Astrocyte (in vitro differentiated cells and primary cell): Measurements from ENCODE around the gene TRPM4. TPM values are rescaled to one million over a fixed set of nuclear protein-coding genes. Genes with fewer than 3 reads are reported as not detected.

ENCODE experiments used
- DNase-seq: peaks from one replicate; pipeline ENCODE4 v3.0.0-alpha.2; 2010; ENCODE audit warnings: low read depth
- FAIRE-seq: peaks from 2 replicates; lab custom pipeline; 2011; peaks lifted over from hg19 to GRCh38; lab: Jason Lieb, UNC
- H2AFZ ChIP-seq: 2 replicates; pipeline ENCODE4 v1.6.0; 2012; ENCODE audit warnings: low read depth, low read length, inconsistent platforms
- H3K27ac ChIP-seq: 2 replicates; pipeline ENCODE4 v1.5.1; 2011; ENCODE audit warnings: low read depth, low read length, inconsistent platforms
- H3K27me3 ChIP-seq: 2 replicates; pipeline ENCODE4 v1.6.0; 2011; ENCODE audit warnings: low read length, inconsistent platforms; ENCODE audit not compliant: insufficient read depth
- H3K36me3 ChIP-seq: 2 replicates; pipeline ENCODE4 v1.5.1; 2011; ENCODE audit warnings: low read length, inconsistent platforms; ENCODE audit not compliant: insufficient read depth
- H3K4me1 ChIP-seq: 2 replicates; pipeline ENCODE4 v1.5.1; 2011; ENCODE audit warnings: low read length, inconsistent platforms; ENCODE audit not compliant: insufficient read depth
- H3K4me2 ChIP-seq: 2 replicates; pipeline ENCODE4 v1.6.0; 2012; ENCODE audit warnings: low read length, inconsistent platforms
- H3K4me3 ChIP-seq: 2 replicates; pipeline ENCODE4 v1.5.1; 2011; ENCODE audit warnings: low read depth, mild to moderate bottlenecking, low read length, inconsistent platforms; ENCODE audit not compliant: insufficient read depth
- H3K79me2 ChIP-seq: 2 replicates; pipeline ENCODE4 v1.6.0; 2012; ENCODE audit warnings: mild to moderate bottlenecking, low read length, inconsistent platforms; ENCODE audit not compliant: insufficient read depth
- H3K9ac ChIP-seq: 2 replicates; pipeline ENCODE4 v1.6.0; 2012; ENCODE audit warnings: mild to moderate bottlenecking, low read length, inconsistent platforms
- H3K9me3 ChIP-seq: 2 replicates; pipeline ENCODE4 v1.5.1; 2012; ENCODE audit warnings: low read depth, mild to moderate bottlenecking, low read length, inconsistent platforms; ENCODE audit not compliant: insufficient read depth
- H4K20me1 ChIP-seq: 2 replicates; pipeline ENCODE4 v1.6.0; 2012; ENCODE audit warnings: low read length, inconsistent platforms; ENCODE audit not compliant: insufficient read depth
- H3K27ac Mint-ChIP-seq: one replicate; pipeline ENCODE4 v1.8.0; 2021; ENCODE audit warnings: mild to moderate bottlenecking, mixed read lengths; ENCODE audit not compliant: unreplicated experiment
- H3K27me3 Mint-ChIP-seq: one replicate; pipeline ENCODE4 v1.8.0; 2021; ENCODE audit warnings: low read depth, mixed read lengths; ENCODE audit not compliant: unreplicated experiment
- H3K36me3 Mint-ChIP-seq: one replicate; pipeline ENCODE4 v1.8.0; 2021; ENCODE audit warnings: low read depth, mixed read lengths; ENCODE audit not compliant: unreplicated experiment
- H3K4me1 Mint-ChIP-seq: one replicate; pipeline ENCODE4 v1.8.0; 2021; ENCODE audit warnings: low read depth, mixed read lengths; ENCODE audit not compliant: unreplicated experiment
- H3K4me3 Mint-ChIP-seq: one replicate; pipeline ENCODE4 v1.8.0; 2021; ENCODE audit warnings: mild to moderate bottlenecking, moderate library complexity, mixed read lengths; ENCODE audit not compliant: unreplicated experiment
- H3K9me3 Mint-ChIP-seq: one replicate; pipeline ENCODE4 v1.8.0; 2021; ENCODE audit warnings: mild to moderate bottlenecking, mixed read lengths; ENCODE audit not compliant: unreplicated experiment
- CTCF ChIP-seq: IDR thresholded peaks from 2 replicates; pipeline ENCODE4 v1.5.1; 2011; ENCODE audit warnings: low read depth, mild to moderate bottlenecking, inconsistent platforms, low read length, moderate library complexity; ENCODE audit not compliant: insufficient read depth
- EZH2 ChIP-seq: IDR thresholded peaks from 2 replicates; pipeline ENCODE4 v1.6.1; 2012; ENCODE audit warnings: mild to moderate bottlenecking, low read length, inconsistent platforms; ENCODE audit not compliant: insufficient read depth
- total RNA-seq: library from RNA; stranded (reverse); gene quantifications from 2 replicates; pipeline ENCODE4 v1.2.1, GENCODE V29; 2021

TRPM4 gene
- total RNA-seq, 1 donor from 2014 or later = 26.3 TPM

- peak overlapping the region; percentile 83 for H3K4me3 ChIP-seq
- no peak for TF ChIP-seq CTCF
- TF ChIP-seq EZH2 = no peak
- H3K27ac Mint-ChIP-seq = no peak overlapping the region
- no peaks in the 10 kb centered on the region for H3K36me3 ChIP-seq
- peaks cover 9% of the 10 kb centered on the region for H3K9me3 Mint-ChIP-seq
- H2AFZ ChIP-seq = peak overlapping the region; percentile 87
- H3K4me1 ChIP-seq = peaks cover 8% of the 10 kb centered on the region
- H3K27me3 Mint-ChIP-seq = peaks cover 19% of the 10 kb centered on the region
- H3K9me3 ChIP-seq = no peaks in the 10 kb centered on the region
- FAIRE-seq (no peak), DNase-seq (peak; percentile 67)
- H3K36me3 Mint-ChIP-seq = peaks cover 4% of the 10 kb centered on the region
- no peaks in the 10 kb centered on the region for H4K20me1 ChIP-seq
- H3K4me2 ChIP-seq = peak overlapping the region; percentile 97
- peak overlapping the region; percentile 84 for H3K9ac ChIP-seq
- H3K4me1 Mint-ChIP-seq = no peaks in the 10 kb centered on the region
- no peaks in the 10 kb centered on the region for H3K27me3 ChIP-seq
- H3K79me2 ChIP-seq = no peaks in the 10 kb centered on the region
- H3K27ac ChIP-seq = peak overlapping the region; percentile 19
- H3K4me3 Mint-ChIP-seq = peak overlapping the region; percentile 85
Observed at GRCh38 chr19:49148784-49149651, 8.6 kb upstream of the TRPM4 start.

- DNase-seq = peak; percentile 77
- peak overlapping the region; percentile 84 for H3K9ac ChIP-seq
- peak overlapping the region; percentile 97 for H3K4me2 ChIP-seq
- H3K27ac Mint-ChIP-seq = peak overlapping the region; percentile 41
- H3K36me3 Mint-ChIP-seq = peaks cover 8% of the 10 kb centered on the region
- H3K9me3 ChIP-seq = no peaks in the 10 kb centered on the region
- H4K20me1 ChIP-seq = no peaks in the 10 kb centered on the region
- H3K27me3 ChIP-seq = no peaks in the 10 kb centered on the region
- peak overlapping the region; percentile 43 for H3K27ac ChIP-seq
- H3K4me1 ChIP-seq = peaks cover 8% of the 10 kb centered on the region
- peak overlapping the region; percentile 85 for H3K4me3 Mint-ChIP-seq
- H2AFZ ChIP-seq = peak overlapping the region; percentile 87
- H3K9me3 Mint-ChIP-seq = peaks cover 16% of the 10 kb centered on the region
- H3K4me1 Mint-ChIP-seq = no peaks in the 10 kb centered on the region
- H3K79me2 ChIP-seq = no peaks in the 10 kb centered on the region
- FAIRE-seq = no peak
- peaks cover 26% of the 10 kb centered on the region for H3K27me3 Mint-ChIP-seq
- H3K4me3 ChIP-seq = peak overlapping the region; percentile 83
- H3K36me3 ChIP-seq = no peaks in the 10 kb centered on the region
- TF ChIP-seq EZH2 = no peak
- no peak for TF ChIP-seq CTCF
Observed at GRCh38 chr19:49149652-49150105, 7.9 kb upstream of the TRPM4 start.
